Activated CD8-positive, alpha-beta memory T cell treated with anti-CD3 and anti-CD28 coated beads for 48 hours (primary cell): ENCODE data around the gene MYH6.
"Not testable (repeated sequence)": the region's sequence is repeated elsewhere in the genome, so short reads cannot be mapped to it uniquely, and the experiment has no call there.

ENCODE experiments used
- DNase-seq, 3 experiments: peaks; one replicate each; pipeline ENCODE4 v3.0.0-alpha.2; 2020; ENCODE audit warnings: low read depth in 2 of 3, low spot score in 2 of 3

Gene MYH6

GRCh38 chr14:23399591-23399990, 8.5 kb downstream of the MYH6 start:
- no peak for DNase-seq

DNA sequence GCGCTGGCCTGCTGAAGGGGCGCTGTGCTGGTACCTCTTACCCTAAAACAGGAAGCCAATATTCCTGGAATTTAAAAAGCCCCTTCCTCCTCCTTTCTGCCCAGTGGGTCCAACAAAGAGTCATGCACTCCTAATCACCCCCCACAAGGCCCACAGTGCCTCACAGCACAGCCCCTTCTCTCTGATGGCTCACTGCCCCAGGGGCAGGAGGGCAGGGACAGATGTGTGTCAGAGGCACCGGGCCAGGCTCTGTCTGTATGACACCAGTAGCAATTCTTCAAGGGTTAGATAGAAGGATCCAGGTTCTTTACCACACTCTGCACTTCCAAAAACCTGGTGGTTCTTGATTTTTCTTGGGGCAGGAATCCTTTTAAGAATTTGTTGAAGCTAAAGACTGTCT, 8.9 kb downstream of the MYH6 start:
- DNase-seq = no peak

- no peak for DNase-seq
Observed at GRCh38 chr14:23398348-23398747, 9.7 kb downstream of the MYH6 start.

DNA sequence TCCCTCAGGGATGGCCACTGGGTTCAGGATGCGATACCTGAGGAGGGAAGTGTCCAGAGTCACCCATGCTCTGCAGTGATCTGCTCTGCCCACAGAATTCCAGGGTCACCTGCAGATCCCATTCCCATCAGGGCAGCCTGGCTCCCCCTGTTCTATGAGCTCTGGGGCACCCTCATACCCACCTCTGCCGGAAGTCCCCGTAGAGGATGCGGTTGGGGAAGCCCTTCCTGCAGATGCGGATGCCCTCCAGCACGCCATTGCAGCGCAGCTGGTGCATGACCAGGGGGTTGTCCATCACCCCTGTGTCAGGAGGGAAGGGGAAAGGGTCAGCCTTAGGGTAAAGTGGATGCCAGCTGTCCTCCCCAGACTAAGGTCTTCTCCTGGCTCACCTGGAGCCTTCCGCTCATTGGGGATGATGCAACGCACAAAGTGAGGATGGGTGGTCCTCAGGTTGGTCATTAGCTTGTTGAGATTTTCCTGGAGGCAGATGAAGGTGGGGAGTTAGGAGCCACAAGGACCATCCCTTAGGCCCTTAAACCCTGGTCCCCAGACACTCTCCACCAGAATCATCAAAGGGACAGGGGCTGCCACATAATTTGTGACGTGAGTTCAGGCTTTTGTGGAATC, 11.2 kb downstream of the MYH6 start:
- DNase-seq = no peak

DNA sequence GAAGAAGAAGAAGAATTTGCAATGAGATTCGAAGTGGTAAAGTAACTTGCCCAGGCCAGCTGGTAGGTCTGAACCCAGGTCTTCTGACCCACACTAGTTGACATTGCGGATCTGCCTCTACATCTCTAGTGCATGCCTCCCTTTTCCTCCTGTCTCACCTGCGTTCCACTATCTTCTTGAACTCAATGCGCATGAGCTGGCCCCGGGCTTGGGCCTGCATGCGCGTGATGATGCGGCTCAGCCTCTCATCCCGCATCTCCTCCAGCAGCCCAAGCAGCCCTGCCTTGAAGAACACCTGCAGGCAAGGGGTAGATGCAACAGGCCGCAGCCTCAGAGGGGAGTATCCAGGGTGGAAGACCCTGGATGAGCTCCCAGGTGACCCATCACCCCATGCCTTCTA, 11.9 kb downstream of the MYH6 start:
- no peak for DNase-seq

- DNase-seq = no peak
Observed at GRCh38 chr14:23392613-23393012, 15.5 kb downstream of the MYH6 start.

- DNase-seq = not testable (repeated sequence)
Observed at GRCh38 chr14:23389871-23390270, 18.2 kb downstream of the MYH6 start.

DNA sequence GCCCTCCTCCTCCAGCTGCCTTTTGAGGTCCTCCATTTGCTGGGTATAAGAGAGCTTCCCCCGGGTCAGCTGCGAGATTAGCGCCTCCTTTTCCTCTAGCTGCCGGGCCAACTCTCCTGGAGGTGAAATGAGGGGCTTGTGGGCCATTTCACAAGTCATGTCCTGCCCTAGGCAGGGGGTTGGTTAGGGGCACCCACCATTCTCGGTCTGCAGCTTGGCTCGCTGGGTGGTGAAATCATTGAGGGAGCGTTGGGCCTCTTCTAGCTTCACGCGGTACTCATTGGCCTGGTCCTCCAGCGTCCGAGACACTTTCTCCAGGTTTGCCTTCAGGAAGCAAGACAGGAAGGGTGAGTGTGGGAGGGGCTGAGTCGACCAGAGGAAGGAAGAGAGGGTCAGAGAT, 18.7 kb downstream of the MYH6 start:
- no peak for DNase-seq

GRCh38 chr14:23388996-23389395, 19.1 kb downstream of the MYH6 start:
- DNase-seq = no peak

DNA sequence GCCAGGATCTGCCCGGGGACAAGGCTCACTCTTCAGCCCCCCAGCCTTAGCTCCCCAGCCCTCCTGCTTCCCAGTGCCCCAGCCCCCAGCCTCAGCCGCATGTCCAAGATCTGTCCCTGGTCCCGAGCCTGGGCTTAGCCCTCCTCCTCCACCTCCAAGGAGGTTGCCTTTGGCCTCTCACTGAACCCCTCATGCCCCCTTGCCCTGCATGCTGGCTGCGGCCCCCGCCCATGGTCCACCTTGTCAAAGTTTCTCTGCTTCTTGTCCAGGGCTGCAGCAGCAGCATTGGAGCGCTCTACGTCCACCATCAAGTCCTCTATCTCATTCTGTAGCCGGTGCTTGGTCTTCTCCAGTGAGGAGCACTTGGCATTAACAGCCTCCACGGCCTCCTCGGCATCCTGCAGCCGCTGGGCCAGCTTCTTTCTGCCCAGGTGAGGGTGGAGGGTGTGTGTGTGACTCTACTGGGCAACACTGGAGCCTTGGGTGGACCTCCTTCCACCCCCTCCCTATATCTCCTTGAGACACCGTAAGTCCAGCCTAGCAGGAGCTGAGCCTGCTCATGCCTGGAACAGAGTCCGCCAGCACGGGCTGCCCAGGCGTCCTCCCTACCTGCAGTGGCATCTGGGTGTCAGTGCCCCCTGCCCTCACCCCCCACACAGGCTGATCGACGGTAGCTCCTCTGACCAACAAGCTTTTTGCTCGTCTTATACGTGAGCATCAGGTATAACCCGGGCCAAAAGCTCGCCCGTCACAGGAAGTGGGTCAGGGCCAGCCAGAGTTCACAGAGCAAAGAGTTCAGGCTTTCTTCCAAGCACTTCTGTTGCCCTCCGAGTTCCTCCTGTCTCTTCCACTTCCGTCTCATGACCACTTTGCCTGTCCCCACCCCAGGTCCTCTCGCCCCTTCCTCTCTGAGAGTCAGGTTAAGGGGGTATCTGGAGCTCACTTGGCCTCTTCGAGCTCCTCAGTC, 19.9 kb downstream of the MYH6 start:
- DNase-seq = no peak

GRCh38 chr14:23386999-23387398, 21.1 kb downstream of the MYH6 start:
- DNase-seq = no peak

DNA sequence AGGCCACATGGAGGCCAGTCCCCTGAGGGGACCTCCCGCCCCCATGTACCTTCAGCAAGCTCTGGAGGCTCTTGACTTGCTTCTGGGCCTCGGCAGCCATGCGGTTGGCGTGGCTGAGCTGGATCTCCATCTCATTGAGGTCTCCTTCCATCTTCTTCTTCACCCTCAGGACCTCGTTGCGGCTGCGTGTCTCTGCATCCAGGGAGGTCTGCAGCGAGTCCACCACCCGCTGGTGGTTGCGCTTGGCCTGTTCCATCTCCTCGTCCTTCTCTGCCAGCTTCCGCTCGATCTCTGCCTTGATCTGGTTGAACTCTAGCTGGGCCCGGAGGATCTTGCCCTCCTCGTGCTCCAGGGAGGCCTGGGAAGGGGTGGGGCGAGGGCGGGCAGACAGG, 21.8 kb downstream of the MYH6 start:
- not testable (repeated sequence) for DNase-seq

GRCh38 chr14:23385642-23386265, 22.3 kb downstream of the MYH6 start:
- DNase-seq = no peak

DNA sequence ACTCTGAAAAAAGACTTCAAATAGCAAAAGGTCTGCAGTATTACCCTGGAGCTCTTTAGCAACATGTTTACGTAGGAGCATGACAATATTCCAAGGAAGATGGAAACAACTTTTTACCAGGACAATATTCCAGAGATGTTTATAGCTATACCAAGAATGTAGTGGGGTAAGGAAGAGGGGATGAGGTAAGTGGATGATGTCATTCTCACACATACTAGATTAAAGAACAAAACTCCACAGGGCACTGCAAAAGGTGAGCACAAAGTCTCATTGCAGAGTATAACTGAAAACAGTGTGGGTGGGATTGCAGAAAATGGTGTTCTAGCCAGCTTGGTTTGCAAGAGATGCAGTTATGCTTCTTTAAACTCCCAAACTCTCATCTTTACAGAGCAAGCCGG, 22.8 kb downstream of the MYH6 start:
- no peak for DNase-seq

GRCh38 chr14:23384364-23385080, 23.6 kb downstream of the MYH6 start:
- no peak for DNase-seq

DNA sequence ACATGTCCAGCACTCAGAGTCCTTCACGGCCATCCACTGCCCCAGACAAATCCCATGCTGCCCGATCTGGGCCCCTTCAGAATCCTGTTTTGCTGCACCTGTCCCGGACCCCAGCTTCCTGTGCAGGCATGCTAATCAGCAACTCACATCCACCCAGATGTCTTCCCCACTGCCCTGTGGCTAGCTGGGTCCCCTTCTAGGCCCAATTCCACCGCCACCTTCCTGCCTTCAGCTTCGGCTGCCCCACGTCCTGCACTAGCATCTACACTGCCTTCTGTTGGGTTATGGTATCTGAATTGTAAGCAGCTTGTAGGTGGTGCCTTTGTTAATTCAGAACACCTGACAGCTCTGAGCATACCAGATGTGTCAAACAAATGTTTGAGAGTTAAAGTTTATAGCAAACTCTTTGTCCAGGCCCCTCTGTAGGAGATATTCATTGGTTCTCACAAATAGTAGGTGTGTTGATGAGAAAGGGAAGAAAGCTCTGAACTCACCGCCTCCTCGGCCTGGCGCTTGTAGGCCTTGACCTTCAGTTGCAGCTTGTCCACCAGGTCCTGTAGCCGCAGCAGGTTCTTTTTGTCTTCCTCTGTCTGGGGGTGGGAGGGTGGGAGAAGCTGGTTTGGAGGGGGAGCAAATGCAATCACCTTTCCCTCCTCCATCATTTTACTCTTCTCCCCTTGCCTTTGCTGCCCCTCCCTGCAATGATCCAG, 25.2 kb downstream of the MYH6 start:
- no peak for DNase-seq

DNA sequence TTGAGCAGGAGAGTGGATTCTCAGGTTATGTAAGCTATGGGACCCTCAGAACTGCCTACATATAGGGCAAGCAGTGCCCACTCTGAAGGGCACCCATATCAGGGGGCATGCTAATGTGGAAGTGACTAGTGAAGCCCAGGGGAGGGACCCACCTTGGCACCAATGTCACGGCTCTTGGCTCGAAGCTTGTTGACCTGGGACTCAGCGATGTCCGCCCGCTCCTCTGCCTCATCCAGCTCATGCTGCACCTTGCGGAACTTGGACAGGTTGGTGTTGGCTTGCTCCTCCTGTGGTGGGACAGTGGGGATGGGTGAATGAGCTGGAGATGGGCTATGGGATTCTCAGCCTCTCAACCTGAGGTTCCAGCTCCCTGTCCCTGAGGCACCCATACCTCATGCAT, 25.8 kb downstream of the MYH6 start:
- no peak for DNase-seq

DNA sequence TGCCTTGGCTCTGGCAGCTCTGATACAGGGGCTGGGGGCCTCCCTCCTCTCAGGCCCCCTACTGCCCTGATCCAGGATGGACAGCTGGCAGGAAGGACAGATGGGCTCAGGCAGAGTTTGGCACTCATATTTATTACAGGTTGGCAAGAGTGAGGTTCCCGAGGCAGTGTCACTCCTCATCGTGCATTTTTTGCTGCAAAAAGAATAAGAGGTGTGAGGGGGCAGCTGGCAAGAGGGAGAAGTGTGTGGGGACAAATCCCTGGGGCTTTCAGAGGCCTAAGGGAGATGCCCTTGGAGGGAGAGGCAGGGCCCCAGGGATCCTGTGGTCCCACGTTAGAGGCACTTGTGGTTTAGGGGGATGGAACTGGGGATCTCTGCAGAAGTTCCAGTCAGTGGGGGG, 26.2 kb downstream of the MYH6 start:
- no peak for DNase-seq

DNA sequence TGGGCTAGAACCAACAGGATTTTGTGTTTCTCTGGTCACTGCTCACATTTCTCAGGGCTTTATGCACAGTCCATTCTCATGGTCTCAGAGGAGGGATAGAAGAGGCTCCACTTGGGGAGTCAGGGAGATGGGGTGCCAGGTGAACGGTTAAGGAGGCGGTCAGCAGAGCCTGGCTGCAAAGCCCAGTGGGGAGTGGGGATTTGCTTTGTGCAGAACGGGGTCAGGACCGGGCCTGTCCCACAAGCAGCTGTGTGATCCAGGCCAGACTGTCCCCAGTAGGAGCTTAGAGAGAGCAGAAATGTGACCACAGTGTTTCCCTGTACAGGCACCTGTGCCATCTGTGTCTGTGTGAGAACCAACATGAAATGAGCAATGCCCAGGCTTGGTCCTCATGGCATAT, 27.1 kb downstream of the MYH6 start:
- DNase-seq = no peak

- no peak for DNase-seq
Observed at GRCh38 chr14:23380197-23380914, 27.7 kb downstream of the MYH6 start.
